CD14-positive monocyte (primary cell): Measurements from ENCODE around the gene ZNF334. TPM values are rescaled to one million over a fixed set of nuclear protein-coding genes. Genes with fewer than 3 reads are reported as not detected.

Experiments used
- DNase-seq, 3 donors: peaks; one replicate each; pipeline ENCODE4 v3.0.0-alpha.2; 2011 to 2022
- H2AFZ ChIP-seq: 2 replicates; pipeline ENCODE4 v1.6.0; 2012; ENCODE audit warnings: mild to moderate bottlenecking, low read depth, low read length, inconsistent platforms; ENCODE audit not compliant: insufficient read depth, poor library complexity, severe bottlenecking
- H3K27ac ChIP-seq, 2 donors: 1 replicate in 1 of 2; 2 replicates in 1 of 2; pipeline ENCODE4 v1.5.1; 2012 to 2013; ENCODE audit warnings: low read length in 2 of 2, control low read depth in 1 of 2, inconsistent platforms in 1 of 2, low read depth in 1 of 2, mild to moderate bottlenecking in 1 of 2
- H3K27me3 ChIP-seq, 2 donors: one replicate each; pipeline versions ENCODE4 v1.6.0 to v1.6.1; 2011 to 2013; ENCODE audit warnings: low read length in 2 of 2; ENCODE audit not compliant: control insufficient read depth in 2 of 2, insufficient read depth in 2 of 2
- H3K36me3 ChIP-seq, 2 donors: replicated peaks in 1 of 2; 1 replicate in 1 of 2; 2 replicates in 1 of 2; pipeline versions ENCODE4 v1.5.1 to v1.6.1; 2012 to 2013; ENCODE audit warnings: low read length in 2 of 2, control low read depth in 1 of 2, inconsistent platforms in 1 of 2, mild to moderate bottlenecking in 1 of 2; ENCODE audit not compliant: insufficient read depth in 2 of 2, control insufficient read depth in 1 of 2
- H3K4me1 ChIP-seq, 2 donors: 1 replicate in 1 of 2; 2 replicates in 1 of 2; pipeline versions ENCODE4 v1.5.1 to v1.6.1; 2012 to 2013; ENCODE audit warnings: low read length in 2 of 2, control low read depth in 1 of 2, inconsistent platforms in 1 of 2, mild to moderate bottlenecking in 1 of 2, moderate library complexity in 1 of 2; ENCODE audit not compliant: insufficient read depth in 2 of 2, control insufficient read depth in 1 of 2
- H3K4me2 ChIP-seq: replicated peaks from 2 replicates; pipeline ENCODE3; 2012; ENCODE audit warnings: low read length, moderate library complexity, mild to moderate bottlenecking; ENCODE audit not compliant: poor library complexity, severe bottlenecking; ENCODE audit errors: extremely low read depth
- H3K4me3 ChIP-seq, 3 experiments: fragments of 200-600 bp in 1 of 3; sonication (generic) in 1 of 3; replicated peaks in 1 of 3; 1 replicate in 2 of 3; 2 replicates in 1 of 3; pipeline ENCODE4 v1.5.1; 2011 to 2013; ENCODE audit warnings: low read length in 3 of 3, mild to moderate bottlenecking in 3 of 3, control low read depth in 2 of 3, low read depth in 2 of 3, inconsistent platforms in 1 of 3, moderate library complexity in 1 of 3
- H3K79me2 ChIP-seq: 2 replicates; pipeline ENCODE4 v1.6.0; 2012; ENCODE audit warnings: mild to moderate bottlenecking, control low read depth, inconsistent platforms, low read length, moderate library complexity; ENCODE audit not compliant: insufficient read depth
- H3K9ac ChIP-seq: 2 replicates; pipeline ENCODE4 v1.6.0; 2017; ENCODE audit warnings: low read length, mild to moderate bottlenecking; ENCODE audit not compliant: insufficient read depth, poor library complexity, severe bottlenecking
- H3K9me3 ChIP-seq, 2 donors: replicated peaks in 1 of 2; 1 replicate in 1 of 2; 2 replicates in 1 of 2; pipeline versions ENCODE4 v1.5.1 to v1.6.1; 2012 to 2013; ENCODE audit warnings: low read length in 2 of 2, control low read depth in 1 of 2; ENCODE audit not compliant: control insufficient read depth in 1 of 2, insufficient read depth in 1 of 2
- H4K20me1 ChIP-seq: 2 replicates; pipeline ENCODE4 v1.6.0; 2012; ENCODE audit warnings: mild to moderate bottlenecking, low read length, control low read depth, moderate library complexity; ENCODE audit not compliant: insufficient read depth
- H3K27ac Mint-ChIP-seq, 7 donors: one replicate each; pipeline ENCODE4 v1.8.0; 2020; ENCODE audit warnings: mild to moderate bottlenecking in 7 of 7, mixed read lengths in 7 of 7, moderate library complexity in 6 of 7, inconsistent platforms in 2 of 7
- H3K27me3 Mint-ChIP-seq, 3 donors: one replicate each; pipeline ENCODE4 v1.8.0; 2021 to 2022; ENCODE audit warnings: low read depth in 3 of 3, mild to moderate bottlenecking in 3 of 3, mixed read lengths in 3 of 3, moderate library complexity in 3 of 3, inconsistent platforms in 1 of 3
- H3K36me3 Mint-ChIP-seq, 2 donors: one replicate each; pipeline ENCODE4 v1.8.0; 2020; ENCODE audit warnings: mixed read lengths in 2 of 2, inconsistent platforms in 1 of 2, mild to moderate bottlenecking in 1 of 2
- H3K4me1 Mint-ChIP-seq: one replicate; pipeline ENCODE4 v1.8.0; 2020; ENCODE audit warnings: mild to moderate bottlenecking, mixed read lengths
- H3K4me3 Mint-ChIP-seq, 2 donors: one replicate each; pipeline ENCODE4 v1.8.0; 2020; ENCODE audit warnings: mild to moderate bottlenecking in 2 of 2, mixed read lengths in 2 of 2, moderate library complexity in 1 of 2
- H3K9me3 Mint-ChIP-seq, 7 donors: one replicate each; pipeline ENCODE4 v1.8.0; 2020 to 2022; ENCODE audit warnings: mixed read lengths in 7 of 7, mild to moderate bottlenecking in 6 of 7, moderate library complexity in 6 of 7, inconsistent platforms in 2 of 7
- CTCF ChIP-seq: fragments of 200-600 bp; IDR thresholded peaks from one replicate; pipeline ENCODE4 v1.8.0; 2022; ENCODE audit warnings: antibody characterized with exemption, mild to moderate bottlenecking
- WGBS: methylation state at CpG from one replicate; pipeline ENCODE4 v1.1.5; 2013; ENCODE audit warnings: missing lambda C conversion rate; ENCODE audit not compliant: insufficient coverage; 5-methylcytosine and 5-hydroxymethylcytosine counted together
- intact Hi-C, 2 donors: fragments of 100-400 bp; cut with micrococcal nuclease; formaldehyde crosslinking; loops; one replicate each; pipeline versions ENCODE4 v1.15.0 to v1.15.1; 2023
- polyA plus RNA-seq, 3 donors: library from polyadenylated mRNA; depleted of rRNA in 1 of 3; unstranded in 2 of 3; stranded (reverse) in 1 of 3; fragments of 300-500 nt in 2 of 3; fragments of >200 nt in 1 of 3; fragmentation: Illumina TruSeq in 2 of 3; gene quantifications; 1 replicate in 2 of 3; 2 replicates in 1 of 3; pipeline ENCODE4 v1.2.3, GENCODE V29; 2012 to 2021

ZNF334 gene
- polyA plus RNA-seq, 3 donors = 0.04 TPM; not detected in 2

DNA sequence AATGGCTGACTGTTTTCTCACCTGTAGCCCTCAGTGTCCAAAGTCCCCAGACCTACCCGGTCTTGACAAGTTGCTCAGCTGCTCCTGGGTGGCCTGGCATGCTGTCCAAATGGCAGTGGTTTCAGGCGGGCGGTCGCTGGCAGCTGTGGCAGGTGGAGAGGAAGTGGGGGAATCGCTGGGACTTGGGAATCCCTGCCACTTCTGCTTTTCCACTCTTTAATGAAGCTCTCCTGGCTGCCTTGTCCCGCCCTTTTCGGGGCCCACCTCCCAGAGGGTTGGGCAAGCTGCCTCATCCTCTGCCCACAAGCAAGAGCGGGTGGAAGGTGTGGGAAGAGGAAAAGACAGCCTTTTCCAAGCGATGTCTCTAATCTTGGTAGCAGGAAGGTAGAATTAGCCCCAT, 37.1 kb upstream of the ZNF334 start, which contains the start of gene OCSTAMP:
Gene OCSTAMP (minus strand): TSS at position 194 of the 400 bp plus-strand sequence. CDS start 94 bp downstream, at position 100.
- H3K36me3 Mint-ChIP-seq = peaks cover 0 to 3% of the 10 kb centered on the region in 2 donors
- Histone ChIP-seq H3K79me2 (no peaks in the 10 kb centered on the region), H3K27ac (no peak within 1 kb of the TSS), H3K4me1 (peaks cover 36 to 39% of the 10 kb centered on the region in 2 donors), H3K36me3 (no peaks in the 10 kb centered on the region), H3K9ac (no peak within 1 kb of the TSS), H3K4me3 (no peak within 1 kb of the TSS), H3K4me2 (no peak within 1 kb of the TSS), H2AFZ (no peak within 1 kb of the TSS), H3K9me3 (no peaks in the 10 kb centered on the region), H4K20me1 (no peaks in the 10 kb centered on the region), H3K27me3 (peaks cover 11 to 28% of the 10 kb centered on the region in 2 donors)
- peak in 1 of 3 donors; percentile 41 for DNase-seq
- 0% methylated on average over 3 of the region's 9 CpGs for WGBS
- peaks cover 35% of the 10 kb centered on the region for H3K4me1 Mint-ChIP-seq
- peak within 1 kb of the TSS in 1 of 7 donors; percentile 42 for H3K27ac Mint-ChIP-seq
- intact Hi-C loops = loop anchor here in 1 of 2 donors (10.0 kb wide), 1 partner anchor 134 kb away; the partner anchor contains the start of gene TP53RK
- peaks cover 0 to under 1% (median 0%) of the 10 kb centered on the region in 7 donors for H3K9me3 Mint-ChIP-seq
- H3K27me3 Mint-ChIP-seq = peaks cover 6 to 8% (median 7%) of the 10 kb centered on the region in 3 donors
- TF ChIP-seq CTCF = no peak
- peak within 1 kb of the TSS in 1 of 2 donors; percentile 65 for H3K4me3 Mint-ChIP-seq

DNA sequence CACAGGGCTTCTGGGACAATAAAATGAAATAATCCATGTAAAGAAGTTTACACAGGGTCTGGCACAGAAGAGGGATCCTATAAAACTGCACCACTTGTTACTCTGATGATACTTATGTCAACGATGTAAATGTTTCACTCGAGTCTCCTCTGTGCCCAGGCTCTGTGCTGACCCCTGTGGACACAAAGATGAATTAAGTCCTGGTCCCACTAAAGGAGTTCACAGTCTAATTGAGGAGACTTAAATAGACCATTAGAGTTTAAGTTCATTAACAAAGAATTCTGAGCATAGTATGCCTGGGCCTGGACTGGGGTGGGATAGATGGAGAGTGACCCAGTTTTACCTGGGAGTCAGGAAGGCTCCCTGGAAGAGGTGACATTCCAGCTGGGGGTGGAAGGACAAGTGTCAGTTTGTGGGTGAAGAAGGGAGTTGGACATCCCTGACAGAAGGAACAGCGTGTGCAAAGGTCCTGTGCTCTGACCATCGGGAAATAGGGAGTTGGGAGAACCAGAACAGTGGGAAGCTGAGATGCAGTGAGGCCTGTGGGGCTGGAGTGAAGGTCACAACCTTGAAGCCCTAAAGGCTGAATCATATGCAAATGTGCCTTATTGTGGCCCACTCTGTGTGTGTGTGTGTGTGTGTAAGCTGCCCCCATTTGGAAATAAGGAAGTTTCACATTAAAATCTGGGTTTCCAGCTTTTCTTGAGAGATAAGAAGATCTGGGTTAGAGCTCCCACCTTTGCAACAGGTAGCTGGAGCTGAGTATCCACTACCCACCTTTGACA, 36.0 kb upstream of the ZNF334 start:
- Mint-ChIP-seq H3K4me1 (peaks cover 44% of the 10 kb centered on the region), H3K27me3 (peaks cover 5 to 6% (median 5%) of the 10 kb centered on the region in 3 donors), H3K9me3 (peaks cover 0 to 2% (median 0%) of the 10 kb centered on the region in 7 donors), H3K27ac (no peak overlapping the region), H3K4me3 (no peak overlapping the region), H3K36me3 (peaks cover 0 to 3% of the 10 kb centered on the region in 2 donors)
- peaks cover 11 to 28% of the 10 kb centered on the region in 2 donors for H3K27me3 ChIP-seq
- H3K36me3 ChIP-seq = no peaks in the 10 kb centered on the region
- H2AFZ ChIP-seq = no peak overlapping the region
- H3K9ac ChIP-seq = no peak overlapping the region
- H3K9me3 ChIP-seq = no peaks in the 10 kb centered on the region
- peak in 1 of 3 donors; percentile 28 for DNase-seq
- H3K4me2 ChIP-seq = no peak overlapping the region
- intact Hi-C loops = loop anchor here in 1 of 2 donors (5.0 kb wide), 1 partner anchor 83 kb away; no protein-coding TSS in a partner anchor
- peaks cover 46 to 50% of the 10 kb centered on the region in 2 donors for H3K4me1 ChIP-seq
- H3K4me3 ChIP-seq = no peak overlapping the region
- H4K20me1 ChIP-seq = no peaks in the 10 kb centered on the region
- no peak overlapping the region for H3K27ac ChIP-seq
- H3K79me2 ChIP-seq = no peaks in the 10 kb centered on the region
- no peak for TF ChIP-seq CTCF
- WGBS = 100% methylated on average over 2 of the region's 4 CpGs
